Stimulated activated CD4-positive, alpha-beta T cell treated with anti-CD3 and anti-CD28 coated beads, Interleukin-4, amount 100 ng/mL, for 24 hours (primary cell): Measurements from ENCODE around the gene ST8SIA6.
"Not testable (repeated sequence)": the region's sequence is repeated elsewhere in the genome, so short reads cannot be mapped to it uniquely, and the experiment has no call there.

Source experiments
- DNase-seq: peaks from one replicate; pipeline ENCODE4 v3.0.0-alpha.2; 2020

Gene ST8SIA6

DNA sequence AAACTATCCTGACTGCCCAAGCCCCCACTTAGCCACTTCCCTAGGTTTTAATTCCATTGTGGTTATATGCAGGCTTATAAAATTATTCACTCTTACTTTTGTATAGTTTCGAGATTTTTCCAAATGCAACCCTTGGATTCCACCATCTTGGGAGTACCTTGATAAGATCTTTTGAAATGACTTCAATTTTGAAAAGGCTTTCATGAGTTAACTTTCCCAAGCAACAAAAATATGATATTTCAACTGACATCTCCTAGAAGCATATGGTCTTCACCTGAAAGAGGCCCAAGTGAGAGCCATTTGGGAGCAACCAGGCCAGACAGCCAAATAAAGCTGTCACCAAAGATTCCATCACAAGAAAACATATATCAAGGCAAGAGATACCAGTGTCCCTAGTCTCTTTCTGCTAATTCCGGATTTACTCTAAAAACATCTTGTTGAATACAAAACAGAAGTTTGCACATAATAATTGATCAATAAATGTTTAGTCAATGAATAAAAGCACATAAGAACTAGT is 1.7 kb upstream of the ST8SIA6 start:
- DNase-seq = no peak

DNA sequence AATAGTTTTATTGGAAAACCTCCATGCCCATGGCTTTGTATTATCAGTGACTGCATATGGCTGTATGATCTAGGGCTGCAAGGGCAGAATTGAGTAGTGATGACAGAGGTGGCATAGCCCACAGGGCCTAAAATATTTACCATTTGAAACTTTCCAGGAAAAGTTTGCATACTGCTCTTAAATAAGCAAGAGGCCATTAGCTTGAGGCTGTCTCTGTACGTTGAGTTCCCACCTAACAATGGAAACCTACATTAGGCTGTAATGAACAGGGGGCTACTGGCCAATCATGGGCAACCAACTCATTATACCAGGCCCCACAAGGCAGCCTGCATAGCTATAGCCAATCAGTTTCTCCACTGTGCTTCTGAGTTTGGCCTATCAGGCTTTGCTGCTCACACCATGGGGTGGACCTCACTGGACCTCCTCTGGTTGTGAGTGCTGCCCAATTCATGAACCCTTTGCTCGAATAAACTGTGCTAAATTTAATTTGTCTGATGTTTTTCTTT is 673 bp upstream of the ST8SIA6 start:
- no peak for DNase-seq

DNA sequence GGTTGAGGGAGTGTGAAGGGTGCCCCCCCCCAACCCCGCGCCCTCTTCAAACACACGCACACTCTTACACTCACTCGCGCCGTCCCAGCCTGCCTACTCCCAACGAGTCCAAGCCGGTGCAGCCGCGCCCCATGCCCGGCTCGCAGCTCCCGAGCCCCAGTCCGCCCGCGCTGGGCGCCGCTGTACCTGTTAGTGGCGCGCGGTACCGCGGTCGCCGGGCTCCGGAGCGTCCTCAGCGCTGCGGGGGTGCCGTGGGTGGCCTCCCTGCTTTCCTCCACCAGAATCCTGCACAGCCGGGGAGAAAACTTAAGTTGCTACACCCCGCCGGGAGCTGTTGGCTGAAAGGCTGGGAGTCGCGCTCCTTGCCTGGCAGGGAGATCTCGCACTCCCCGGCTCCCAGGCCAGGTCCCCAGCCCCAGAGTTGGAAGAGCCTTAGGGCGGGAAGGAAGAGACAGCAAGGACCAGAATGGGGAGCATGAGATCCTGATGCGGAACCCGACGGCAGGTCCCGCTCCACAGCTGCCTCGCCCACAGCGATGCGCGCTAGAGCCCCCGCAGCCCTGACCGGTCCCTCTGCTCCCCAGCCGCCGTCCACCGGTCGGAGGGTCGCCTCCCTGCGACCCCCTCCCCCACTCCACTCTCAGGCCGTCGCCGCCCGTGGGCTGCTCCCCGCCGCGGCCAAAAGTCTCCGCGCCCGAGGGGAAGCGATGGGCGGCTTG is 863 bp downstream of the ST8SIA6 start:
- DNase-seq = peak; percentile 28

DNA sequence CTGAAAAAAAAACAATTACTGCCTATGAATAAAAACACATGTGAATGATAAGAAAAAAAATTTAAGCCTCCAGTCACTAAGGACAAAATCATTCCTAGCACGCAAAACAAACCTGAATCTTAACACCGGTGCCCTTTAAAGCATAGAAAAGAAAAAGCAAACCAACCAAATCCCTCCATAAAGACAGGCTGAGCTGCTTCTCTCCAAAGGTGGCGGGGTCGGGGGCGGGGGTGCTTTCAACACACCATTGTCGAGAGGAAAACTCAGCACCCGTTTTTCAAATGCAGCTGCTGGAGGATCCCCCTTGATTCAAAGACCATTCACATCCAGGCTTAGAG is 1.4 kb downstream of the ST8SIA6 start:
- DNase-seq = no peak

GRCh38 chr10:17452060-17452841 is 2.1 kb downstream of the ST8SIA6 start:
- no peak for DNase-seq

GRCh38 chr10:17450024-17450423 is 4.4 kb downstream of the ST8SIA6 start:
- no peak for DNase-seq

- DNase-seq = no peak
Observed at GRCh38 chr10:17445400-17445998, 8.9 kb downstream of the ST8SIA6 start.

DNA sequence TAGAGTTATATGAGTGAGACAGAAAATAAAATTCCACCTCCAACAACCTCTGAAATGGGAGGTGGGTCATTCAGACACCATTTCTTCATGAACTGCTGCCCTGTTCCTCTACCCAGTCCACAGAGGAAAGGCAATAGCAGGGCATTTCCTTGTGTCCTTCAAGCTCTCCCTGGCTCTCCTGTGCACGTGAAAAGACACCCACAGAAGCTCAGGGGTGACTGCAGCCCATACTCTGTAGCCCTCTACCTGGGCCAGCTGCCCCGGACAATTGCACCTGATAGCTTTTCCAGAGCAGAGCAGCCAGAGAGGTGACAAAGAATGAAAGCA is 10.0 kb downstream of the ST8SIA6 start:
- no peak for DNase-seq

DNA sequence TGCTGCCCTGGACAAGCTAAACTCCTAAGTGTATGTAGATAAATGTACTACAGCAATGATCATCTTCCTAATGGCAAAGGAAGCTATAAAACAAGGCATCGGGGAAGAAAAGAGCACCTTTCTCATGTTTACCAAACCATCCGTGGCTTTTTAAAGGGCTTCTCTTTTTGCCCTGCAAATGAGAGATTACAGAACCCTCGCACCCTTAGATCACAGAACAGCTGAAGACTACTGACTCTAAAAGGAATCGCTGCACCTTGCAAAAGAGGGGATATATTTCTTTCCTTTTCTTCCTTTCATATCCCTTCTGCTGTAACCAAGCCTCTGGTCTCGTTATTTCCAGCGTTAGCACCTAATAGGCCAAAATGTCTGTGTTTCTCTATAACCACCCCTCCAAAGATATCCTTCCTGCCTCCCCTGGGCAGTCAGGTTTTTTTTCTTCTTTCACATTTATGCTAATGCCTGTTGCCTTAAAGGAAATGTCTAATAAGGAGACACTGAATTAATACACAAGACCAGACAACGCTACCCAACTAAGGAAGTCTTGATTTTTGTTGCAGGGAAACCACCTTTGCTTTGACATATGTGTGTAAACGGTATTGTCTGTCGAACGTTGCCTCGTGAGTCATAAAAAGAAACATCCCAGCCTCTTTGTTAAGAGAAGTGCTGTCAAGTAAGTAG is 10.5 kb downstream of the ST8SIA6 start:
- DNase-seq = no peak

- no peak for DNase-seq
Observed at GRCh38 chr10:17438583-17438982, 15.8 kb downstream of the ST8SIA6 start.

DNA sequence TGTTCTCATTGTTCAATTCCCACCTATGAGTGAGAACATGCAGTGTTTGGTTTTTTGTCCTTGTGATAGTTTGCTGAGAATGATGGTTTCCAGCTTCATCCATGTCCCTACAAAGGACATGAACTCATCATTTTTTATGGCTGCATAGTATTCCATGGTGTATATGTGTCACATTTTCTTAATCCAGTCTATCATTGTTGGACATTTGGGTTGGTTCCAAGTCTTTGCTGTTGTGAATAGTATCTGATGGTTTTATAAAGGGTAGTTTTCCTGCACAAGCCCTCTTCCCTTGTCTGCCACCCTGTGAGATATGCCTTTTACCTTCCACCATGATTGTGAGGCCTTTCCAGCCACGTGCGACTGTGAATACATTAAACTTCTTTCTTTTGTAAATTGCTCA is 17.8 kb downstream of the ST8SIA6 start:
- not testable (repeated sequence) for DNase-seq

GRCh38 chr10:17435953-17436352 is 18.4 kb downstream of the ST8SIA6 start:
- DNase-seq = no peak

DNA sequence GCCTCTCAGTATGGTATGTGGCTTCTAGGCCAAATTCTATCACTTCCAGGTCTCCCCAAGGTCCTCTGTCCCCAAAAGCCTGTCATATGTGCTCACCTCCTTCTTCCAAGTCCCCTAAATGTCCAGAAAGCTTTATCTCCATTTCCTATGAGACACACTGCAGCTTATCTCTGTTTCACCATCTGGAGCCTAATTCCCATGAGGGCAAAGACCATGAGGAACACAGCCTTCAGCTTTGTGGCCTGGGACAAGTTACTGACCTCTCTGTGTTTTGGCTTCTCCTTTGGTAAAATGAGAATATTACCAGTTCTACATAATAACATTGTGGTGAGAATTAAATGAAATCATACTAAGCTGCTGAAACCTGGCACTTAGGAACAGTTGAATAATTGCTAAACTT is 19.2 kb downstream of the ST8SIA6 start:
- DNase-seq = no peak

DNA sequence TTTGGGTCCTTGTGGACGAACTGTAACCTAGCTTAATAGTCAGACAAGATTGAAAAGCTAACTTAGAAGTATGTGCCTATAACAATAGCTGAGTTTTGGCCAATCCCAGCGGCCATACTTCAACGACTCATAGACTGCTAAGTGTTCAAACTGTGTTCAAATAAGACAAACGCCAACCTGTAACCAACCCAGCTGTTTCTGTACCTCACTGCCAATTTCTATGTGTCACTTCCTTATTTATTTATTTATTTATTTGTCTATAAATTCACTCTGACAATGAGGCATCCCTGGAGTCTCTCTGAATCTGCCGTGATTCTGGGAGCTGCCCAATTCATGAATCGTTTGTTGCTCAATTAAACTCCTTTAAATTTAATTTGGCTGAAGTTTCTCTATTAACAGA is 21.7 kb downstream of the ST8SIA6 start:
- no peak for DNase-seq

- no peak for DNase-seq
Observed at GRCh38 chr10:17431871-17432311, 22.5 kb downstream of the ST8SIA6 start.

- DNase-seq = peak; percentile 73
Observed at GRCh38 chr10:17430647-17431355, 23.6 kb downstream of the ST8SIA6 start.

- DNase-seq = no peak
Observed at GRCh38 chr10:17429490-17429889, 24.9 kb downstream of the ST8SIA6 start.

DNA sequence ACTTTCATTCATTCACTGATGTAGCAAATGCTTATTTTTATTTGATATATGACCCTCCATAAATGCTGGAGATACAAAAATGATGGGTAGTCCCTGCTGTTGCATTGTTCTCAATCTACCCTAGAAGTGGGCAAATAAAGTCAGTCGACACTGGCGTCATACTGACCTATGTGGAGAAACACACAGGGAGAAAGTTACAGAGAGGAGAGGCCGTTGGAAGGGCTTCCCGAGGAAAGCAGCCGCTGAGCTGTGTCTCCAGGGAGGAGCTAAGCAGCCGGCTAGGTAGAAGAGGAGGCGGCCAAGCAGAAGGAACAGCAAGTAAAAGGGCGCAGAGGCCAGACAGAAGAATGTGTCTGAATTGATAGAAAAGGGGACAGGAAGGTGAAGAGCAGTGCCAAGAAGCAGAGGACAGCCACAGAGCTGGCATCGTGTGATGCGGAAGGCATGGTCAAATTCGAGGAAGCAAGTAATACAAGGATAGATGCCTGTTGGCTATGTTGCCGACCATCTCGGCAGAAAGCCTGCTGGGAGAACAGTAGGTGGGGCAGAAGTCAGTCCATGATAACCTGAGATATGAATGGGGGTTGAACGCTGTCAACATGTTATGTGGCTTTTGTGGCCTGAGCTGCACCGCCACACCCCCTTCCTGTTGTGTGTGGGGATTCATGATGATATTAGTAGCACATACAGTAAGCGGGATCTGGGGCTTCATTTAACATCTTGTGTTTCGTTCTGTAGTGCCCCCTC is 25.9 kb downstream of the ST8SIA6 start:
- peak; percentile 66 for DNase-seq

DNA sequence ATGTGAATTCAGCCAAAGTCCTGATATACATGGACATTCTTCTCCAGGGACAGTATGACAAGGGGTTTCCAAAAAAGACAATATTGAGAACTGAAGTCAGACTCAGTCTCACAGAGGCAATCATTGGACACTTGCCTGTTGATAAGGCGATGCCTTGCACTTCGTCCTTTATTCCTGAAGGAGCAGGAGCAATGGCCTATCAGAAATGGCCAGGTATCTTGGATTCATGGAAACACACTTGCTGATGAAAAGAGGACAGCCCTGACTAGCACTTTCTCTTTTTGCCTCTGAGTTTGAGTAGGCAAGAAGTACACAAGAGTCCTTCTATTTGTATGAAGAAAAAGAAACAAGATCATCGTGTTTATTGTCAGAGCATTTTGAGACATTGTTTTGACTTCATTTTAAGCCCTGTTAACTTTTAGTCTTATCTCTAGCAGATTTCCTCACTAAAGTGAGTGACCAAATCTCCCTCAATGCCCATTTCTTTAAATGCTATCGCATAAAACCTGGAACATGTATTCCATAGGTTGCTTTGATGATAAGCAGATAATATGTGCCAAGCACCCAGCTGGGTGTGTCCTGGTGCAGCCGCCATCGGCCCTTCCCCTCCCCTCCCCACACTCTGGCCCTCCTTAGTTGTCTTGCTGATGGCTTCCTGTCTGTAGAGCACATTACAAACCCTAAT is 26.6 kb downstream of the ST8SIA6 start:
- DNase-seq = no peak

DNA sequence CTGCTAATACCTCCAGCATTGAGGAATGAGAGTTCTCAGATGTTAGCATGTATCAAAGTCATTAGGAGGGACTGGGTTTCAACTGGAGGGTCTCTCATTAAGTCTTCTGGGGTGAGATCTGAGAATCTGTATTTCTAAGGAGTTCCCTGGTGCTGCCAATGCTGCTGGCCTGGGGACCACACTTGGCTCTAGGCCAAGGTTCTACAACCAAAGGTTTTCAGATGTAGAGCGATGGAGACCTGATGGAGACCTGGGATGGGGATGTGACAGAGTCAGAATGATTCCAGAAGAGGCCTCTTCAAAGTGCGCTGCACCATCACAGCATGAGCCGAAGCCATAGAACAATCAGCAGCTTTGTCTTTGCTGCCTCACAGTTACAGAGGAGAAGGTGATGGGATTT is 27.2 kb downstream of the ST8SIA6 start:
- no peak for DNase-seq

- DNase-seq = no peak
Observed at GRCh38 chr10:17426263-17426750, 28.1 kb downstream of the ST8SIA6 start.
